ENCODE data around the gene CNKSR1.

Gene CNKSR1

GRCh38 chr1:26160527-26161414 lies 16.5 kb upstream of the CNKSR1 start:
- no peak for DNase-seq (ENCODE audit: low spot score)

- DNase-seq (ENCODE audit: low spot score): peak; percentile 80
Observed at GRCh38 chr1:26161415-26162219, 15.7 kb upstream of the CNKSR1 start.

GRCh38 chr1:26162220-26162709 lies 15.0 kb upstream of the CNKSR1 start:
- no peak for DNase-seq (ENCODE audit: low spot score)

- no peak for DNase-seq (ENCODE audit: low spot score)
Observed at GRCh38 chr1:26163684-26164035, 13.6 kb upstream of the CNKSR1 start.

- no peak for DNase-seq (ENCODE audit: low spot score)
Observed at GRCh38 chr1:26164036-26164860, 13.0 kb upstream of the CNKSR1 start.

GRCh38 chr1:26164861-26165842 lies 12.1 kb upstream of the CNKSR1 start:
- no peak for DNase-seq (ENCODE audit: low spot score)

GRCh38 chr1:26166719-26167281 lies 10.5 kb upstream of the CNKSR1 start:
- DNase-seq (ENCODE audit: low spot score): no peak

- DNase-seq (ENCODE audit: low spot score): no peak
Observed at GRCh38 chr1:26168410-26169197, 8.7 kb upstream of the CNKSR1 start, which contains the start of gene C1orf232. Gene C1orf232, minus strand, starts transcription at chr1:26168963. Its CDS starts 464 bp downstream, at chr1:26168499.

GRCh38 chr1:26169198-26169554 lies 8.1 kb upstream of the CNKSR1 start:
- DNase-seq (ENCODE audit: low spot score): no peak

- peak; percentile 92 for DNase-seq (ENCODE audit: low spot score)
Observed at GRCh38 chr1:26169669-26170471, 7.4 kb upstream of the CNKSR1 start, which contains the start of gene ZNF593. Gene ZNF593, plus strand, starts transcription at chr1:26169908. Its CDS starts 76 bp downstream, at chr1:26169984.

- no peak for DNase-seq (ENCODE audit: low spot score)
Observed at GRCh38 chr1:26170472-26170821, 6.8 kb upstream of the CNKSR1 start.

GRCh38 chr1:26171084-26172072 lies 5.9 kb upstream of the CNKSR1 start, which contains the start of gene ZNF593OS:
Gene ZNF593OS, minus strand, starts transcription at chr1:26171832. Its CDS starts 171 bp downstream, at chr1:26171661.
- no peak for DNase-seq (ENCODE audit: low spot score)

GRCh38 chr1:26175346-26175745 lies 1.9 kb upstream of the CNKSR1 start:
- no peak for DNase-seq (ENCODE audit: low spot score)

GRCh38 chr1:26180010-26180506 lies 2.8 kb downstream of the CNKSR1 start:
- DNase-seq (ENCODE audit: low spot score): no peak

GRCh38 chr1:26181586-26182382 lies 4.5 kb downstream of the CNKSR1 start:
- DNase-seq (ENCODE audit: low spot score): no peak

- no peak for DNase-seq (ENCODE audit: low spot score)
Observed at GRCh38 chr1:26182383-26182696, 5.0 kb downstream of the CNKSR1 start.

- no peak for DNase-seq (ENCODE audit: low spot score)
Observed at GRCh38 chr1:26184086-26184485, 6.8 kb downstream of the CNKSR1 start.
